CD1c-positive myeloid dendritic cell (primary cell): ENCODE data around the gene ALG11.
"Not testable (repeated sequence)": the region's sequence is repeated elsewhere in the genome, so short reads cannot be mapped to it uniquely, and the experiment has no call there.

Experiments
- DNase-seq: peaks from one replicate; pipeline ENCODE4 v3.0.0-alpha.2; 2016; ENCODE audit errors: extremely low spot score

ALG11 gene

GRCh38 chr13:52027832-52028231, 15.6 kb downstream of the ALG11 start:
- DNase-seq, result no peak

DNA sequence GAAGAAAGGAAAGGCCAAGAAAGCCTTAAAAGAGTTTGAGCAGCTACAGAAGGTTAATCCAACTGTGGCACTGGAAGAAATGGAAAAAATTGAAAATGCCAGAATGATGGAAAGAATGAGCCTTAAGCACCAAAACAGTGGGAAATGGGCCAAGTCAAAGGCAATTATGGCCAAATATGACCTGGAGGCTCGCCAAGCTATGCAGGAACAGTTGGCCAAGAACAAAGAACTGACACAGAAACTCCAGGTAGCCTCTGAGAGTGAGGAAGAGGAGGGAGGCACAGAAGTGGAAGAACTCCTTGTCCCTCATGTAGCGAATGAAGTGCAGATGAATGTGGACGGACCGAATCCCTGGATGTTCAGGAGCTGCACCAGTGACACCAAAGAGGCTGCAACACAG, 17.4 kb downstream of the ALG11 start:
- no peak for DNase-seq

DNA sequence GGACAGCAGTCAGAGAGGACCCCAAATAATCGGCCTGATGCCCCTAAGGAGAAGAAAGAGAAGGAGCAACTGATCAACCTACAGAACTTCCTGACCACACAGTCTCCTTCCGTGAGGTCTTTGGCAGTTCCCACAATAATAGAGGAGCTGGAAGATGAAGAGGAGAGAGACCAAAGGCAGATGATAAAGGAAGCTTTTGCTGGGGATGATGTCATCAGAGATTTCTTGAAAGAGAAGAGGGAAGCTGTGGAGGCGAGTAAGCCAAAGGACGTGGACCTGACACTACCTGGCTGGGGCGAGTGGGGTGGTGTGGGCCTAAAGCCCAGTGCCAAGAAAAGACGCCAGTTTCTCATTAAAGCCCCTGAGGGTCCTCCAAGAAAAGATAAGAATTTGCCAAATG, 18.2 kb downstream of the ALG11 start:
- DNase-seq, result not testable (repeated sequence)

DNA sequence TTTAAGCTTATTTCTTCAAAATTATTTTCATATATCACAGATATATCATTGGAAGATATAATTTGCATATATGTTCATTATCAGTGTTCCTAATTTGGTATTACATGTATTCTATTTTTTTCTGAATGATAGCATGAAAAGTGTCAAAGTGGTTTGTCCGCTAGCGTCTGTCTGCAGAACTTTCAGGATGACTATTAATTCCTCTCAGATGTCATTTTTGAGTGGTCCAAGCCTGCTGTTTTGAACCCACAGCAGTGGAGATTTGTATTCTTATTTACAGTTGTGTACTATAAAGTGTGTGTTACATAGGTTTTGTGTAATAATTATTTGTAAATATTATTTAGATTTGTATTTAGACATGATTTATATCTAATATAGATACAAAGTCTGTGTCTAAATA, 20.8 kb downstream of the ALG11 start:
- no peak for DNase-seq

DNA sequence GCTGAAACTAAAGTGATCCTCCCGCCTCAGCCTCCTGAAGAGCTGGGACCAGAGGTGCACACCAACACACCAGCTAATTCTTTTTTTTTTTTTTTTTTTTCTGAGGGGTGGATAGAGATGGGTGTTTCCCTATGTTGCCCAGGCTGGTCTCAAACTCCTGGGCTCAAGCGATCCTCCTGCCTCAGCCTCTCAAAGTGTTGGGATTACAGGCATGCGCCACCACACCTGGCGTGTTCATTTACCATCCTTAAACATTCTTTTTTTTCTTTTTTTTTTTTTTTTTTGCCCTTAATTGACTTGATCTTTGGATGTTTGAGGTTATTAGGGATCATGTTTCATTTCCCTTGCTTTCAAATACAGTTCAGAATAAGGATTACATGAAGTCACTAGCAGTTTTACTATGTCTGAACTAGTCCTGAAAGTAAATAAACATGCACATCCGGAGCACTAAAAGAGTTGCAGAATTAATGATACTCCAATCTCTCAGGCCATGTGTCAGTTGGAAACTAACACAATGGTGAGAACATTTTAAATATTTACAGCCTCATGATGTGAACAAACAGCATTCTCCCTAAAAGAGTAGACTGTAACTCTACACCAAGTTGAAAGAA, 22.5 kb downstream of the ALG11 start:
- DNase-seq, result no peak

DNA sequence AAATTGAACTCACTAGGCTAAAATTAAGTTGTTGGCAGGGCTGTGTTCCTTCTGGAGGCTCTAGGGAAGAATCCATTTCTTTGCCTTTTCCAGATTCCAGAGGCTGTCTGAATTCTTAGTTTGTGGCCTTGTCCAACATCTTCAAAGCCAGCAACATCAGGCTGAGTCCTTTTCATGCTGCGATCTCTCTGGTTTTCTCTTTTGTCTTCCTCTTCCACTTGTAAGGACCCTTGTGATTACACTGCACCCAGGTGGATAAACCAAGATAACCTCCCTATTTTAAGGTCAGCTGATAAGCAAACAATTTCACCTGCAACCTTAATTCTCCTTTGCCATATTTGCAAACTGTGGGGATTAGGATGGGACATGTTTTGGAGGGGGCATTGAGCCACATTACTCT, 23.8 kb downstream of the ALG11 start:
- no peak for DNase-seq

DNA sequence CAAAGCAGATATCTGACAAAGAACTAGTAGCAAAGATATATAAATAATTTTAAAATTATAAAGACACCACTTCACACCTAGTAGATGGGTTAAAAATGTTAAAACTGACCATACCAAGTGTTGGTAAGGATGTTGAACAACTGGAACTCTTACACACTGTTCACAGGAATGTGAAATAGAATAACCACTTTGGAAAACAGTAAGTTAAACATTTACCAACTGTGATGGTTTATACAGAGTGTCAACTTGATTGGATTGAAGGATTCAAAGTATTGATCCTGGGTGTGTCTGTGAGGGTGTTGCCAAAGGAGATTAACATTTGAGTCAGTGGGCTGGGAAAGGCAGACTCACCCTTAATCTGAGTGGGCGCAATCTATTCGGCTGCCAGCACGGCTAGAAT, 31.5 kb downstream of the ALG11 start:
- no peak for DNase-seq

- DNase-seq, result no peak
These were observed 35.3 kb downstream of the ALG11 start for GRCh38 chr13:52047463-52047862.

- DNase-seq, result no peak
These were observed 36.3 kb downstream of the ALG11 start for GRCh38 chr13:52048516-52048915.

DNA sequence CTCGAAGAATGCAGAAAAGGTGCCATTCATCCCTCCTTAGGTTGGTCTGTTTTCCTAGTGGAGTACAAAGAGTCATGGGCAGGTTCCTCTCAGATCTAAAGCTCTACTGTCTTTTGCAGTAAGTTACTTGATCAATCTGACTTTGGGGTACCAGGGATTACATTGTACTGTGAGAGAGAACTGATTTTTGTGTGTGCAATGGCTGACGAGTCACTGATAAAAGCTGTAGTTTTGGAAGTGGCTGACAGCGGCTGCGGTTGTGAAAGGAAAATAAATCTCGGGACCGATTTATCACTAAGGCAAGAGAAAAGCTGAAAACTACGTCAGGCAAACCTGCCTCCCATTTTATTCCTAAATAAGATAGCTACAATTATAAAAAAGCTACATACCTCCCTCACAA, 39.2 kb downstream of the ALG11 start:
- no peak for DNase-seq

DNA sequence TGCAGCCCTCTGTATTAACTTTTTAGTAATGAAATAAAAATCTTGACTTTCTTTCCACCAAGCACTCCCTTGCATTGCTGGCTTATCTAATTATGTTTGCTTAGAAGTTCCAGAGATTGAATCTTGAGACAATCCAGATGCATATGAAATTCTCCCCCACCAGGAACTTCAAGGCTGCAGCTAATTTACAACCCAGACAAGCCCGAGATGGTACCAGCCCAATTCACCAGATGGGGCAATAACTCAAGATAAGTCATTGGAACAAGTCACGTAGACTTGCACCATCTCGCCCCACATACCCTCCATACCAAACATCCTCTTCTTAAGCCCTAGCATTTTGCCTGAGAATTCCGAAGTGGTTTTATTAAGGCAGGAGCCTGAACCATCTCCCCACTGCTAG, 41.3 kb downstream of the ALG11 start:
- DNase-seq, result no peak

GRCh38 chr13:52061064-52061463, 48.9 kb downstream of the ALG11 start:
- not testable (repeated sequence) for DNase-seq

GRCh38 chr13:52061587-52061986, 49.4 kb downstream of the ALG11 start:
- DNase-seq, result no peak

DNA sequence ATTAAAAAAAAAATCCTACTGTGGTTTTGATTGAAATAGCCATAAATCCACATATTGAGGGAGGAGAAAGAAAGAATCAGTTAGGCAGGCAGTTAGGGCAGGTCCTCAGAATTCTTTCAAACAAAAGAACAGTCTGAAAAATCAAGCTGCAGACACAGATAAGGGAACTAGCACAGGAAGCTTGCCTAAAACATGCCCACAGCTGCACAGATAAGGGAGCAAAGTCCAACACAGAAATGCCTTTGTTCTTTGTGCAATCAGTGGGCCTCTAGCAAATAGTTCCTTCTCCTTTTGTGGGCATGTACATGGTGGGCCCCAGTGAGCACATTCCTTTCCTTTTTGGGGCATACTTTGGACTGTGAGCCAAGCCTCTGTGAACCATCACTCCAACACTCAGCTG, 55.0 kb downstream of the ALG11 start:
- DNase-seq, result no peak

DNA sequence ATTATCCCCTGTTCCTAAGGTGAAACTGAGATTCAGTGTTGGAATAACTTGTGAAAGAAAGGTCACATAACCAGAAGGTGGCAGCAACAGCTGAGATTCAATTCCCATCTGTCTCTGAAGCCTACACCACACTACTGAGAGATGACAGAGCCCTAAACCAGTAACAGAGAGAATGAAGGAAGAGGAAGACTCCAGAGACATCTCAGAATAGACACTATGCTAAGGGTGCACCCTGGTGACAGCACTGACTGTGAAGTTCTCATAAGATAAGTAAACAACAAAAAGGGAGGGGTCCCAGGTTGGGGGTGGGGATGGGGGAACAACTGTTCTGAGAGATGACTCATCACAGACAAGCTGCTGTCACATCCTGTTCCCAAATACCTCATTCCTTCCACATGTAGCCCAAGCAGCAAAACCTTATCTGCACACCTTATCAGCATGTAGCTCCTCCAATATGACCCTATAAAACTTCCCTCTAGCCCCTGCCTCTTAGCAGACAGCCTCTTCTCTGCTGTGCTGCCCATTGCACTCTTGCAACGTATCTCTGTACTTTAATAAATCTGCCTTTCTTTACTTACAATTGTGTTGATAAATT, 58.8 kb downstream of the ALG11 start:
- DNase-seq, result no peak
